ENCODE results near the gene LRRC4C.

DNA sequence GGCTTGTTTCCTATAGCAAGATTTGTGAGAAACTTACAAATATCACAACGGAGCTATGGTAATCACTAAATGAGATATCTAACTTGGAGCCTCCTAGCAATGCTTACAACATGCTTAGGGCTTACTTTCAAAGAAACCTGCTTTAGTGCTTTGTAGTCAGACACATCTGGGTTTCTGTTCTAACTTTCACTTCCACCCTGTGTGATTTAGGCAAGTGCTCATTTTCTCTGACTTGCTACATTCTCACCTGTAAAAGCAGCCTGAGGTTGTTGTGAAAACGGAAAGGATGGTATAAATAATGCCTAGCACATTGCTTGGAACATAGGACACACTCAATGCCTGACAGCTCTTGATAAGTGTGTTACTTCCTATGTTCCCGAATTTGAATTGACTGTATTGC, 45.6 kb downstream of the LRRC4C start:
- TF ChIP-seq POLR2A (IDR thresholded peaks at IDR 0.05; ENCODE audit: low read length) (no peak), GATA1 (IDR thresholded peaks at IDR 0.05; ENCODE audit: low read depth, low read length) (no peak)
